GM23248 (cell line): ENCODE measurements around the gene ANXA3. TPM values are rescaled to one million over a fixed set of nuclear protein-coding genes. Genes with fewer than 3 reads are reported as not detected.

ENCODE experiments used
- DNase-seq: peaks from one replicate; pipeline ENCODE4 v3.0.0-alpha.2; 2015
- H2AFZ ChIP-seq: fragments of 200-600 bp; sonication (generic); 2 replicates; pipeline ENCODE4 v1.6.1; 2016; ENCODE audit warnings: antibody characterized with exemption
- H3F3A ChIP-seq: fragments of 200-600 bp; sonication (generic); 2 replicates; pipeline ENCODE4 v1.6.1; 2016; ENCODE audit warnings: mild to moderate bottlenecking, antibody characterized with exemption, mixed run types; ENCODE audit not compliant: insufficient read depth
- H3K27ac ChIP-seq: fragments of 200-600 bp; sonication (generic); 2 replicates; pipeline ENCODE4 v1.5.1; 2016; ENCODE audit warnings: mild to moderate bottlenecking
- H3K27me3 ChIP-seq: fragments of 200-600 bp; sonication (generic); replicated peaks from 2 replicates; pipeline ENCODE4 v1.6.1; 2016; ENCODE audit warnings: mild to moderate bottlenecking; ENCODE audit not compliant: insufficient read depth
- H3K36me3 ChIP-seq: fragments of 200-600 bp; sonication (generic); 2 replicates; pipeline ENCODE4 v1.6.1; 2016; ENCODE audit warnings: low read depth, mild to moderate bottlenecking
- H3K4me1 ChIP-seq: fragments of 200-600 bp; sonication (generic); 2 replicates; pipeline ENCODE4 v1.6.1; 2016; ENCODE audit warnings: mild to moderate bottlenecking; ENCODE audit not compliant: insufficient read depth
- H3K4me2 ChIP-seq: fragments of 200-600 bp; sonication (generic); one replicate; pipeline ENCODE4 v1.6.1; 2016; ENCODE audit warnings: mild to moderate bottlenecking; ENCODE audit not compliant: unreplicated experiment
- H3K4me3 ChIP-seq: fragments of 200-600 bp; sonication (generic); 2 replicates; pipeline ENCODE4 v1.5.1; 2016; ENCODE audit warnings: mild to moderate bottlenecking
- H3K79me2 ChIP-seq: fragments of 200-600 bp; sonication (generic); 2 replicates; pipeline ENCODE4 v1.6.1; 2016; ENCODE audit warnings: mild to moderate bottlenecking; ENCODE audit not compliant: insufficient read depth
- H3K9ac ChIP-seq: fragments of 200-600 bp; sonication (generic); 2 replicates; pipeline ENCODE4 v1.6.1; 2016; ENCODE audit warnings: mild to moderate bottlenecking
- H3K9me2 ChIP-seq: fragments of 200-600 bp; sonication (generic); 2 replicates; pipeline ENCODE4 v1.6.1; 2016; ENCODE audit warnings: mixed run types, mild to moderate bottlenecking, moderate library complexity; ENCODE audit not compliant: insufficient read depth
- H3K9me3 ChIP-seq: fragments of 200-600 bp; sonication (generic); one replicate; pipeline ENCODE4 v1.6.1; 2017; ENCODE audit warnings: low read depth
- H4K20me1 ChIP-seq: fragments of 200-600 bp; sonication (generic); 2 replicates; pipeline ENCODE4 v1.6.0; 2016; ENCODE audit not compliant: insufficient read depth
- EZH2 ChIP-seq: fragments of 200-600 bp; sonication (generic); IDR thresholded peaks from 2 replicates; pipeline ENCODE4 v1.6.1; 2018; ENCODE audit warnings: antibody characterized with exemption, mild to moderate bottlenecking; ENCODE audit not compliant: insufficient read depth, poor library complexity, severe bottlenecking
- EZH2phosphoT487 ChIP-seq: fragments of 200-600 bp; sonication (generic); IDR thresholded peaks from 2 replicates; pipeline ENCODE4 v1.6.1; 2018; ENCODE audit warnings: antibody characterized with exemption, moderate library complexity, mild to moderate bottlenecking, low read depth; ENCODE audit not compliant: insufficient read depth
- WGBS, 2 experiments: methylation state at CpG; one replicate each; pipeline ENCODE4 v1.1.6; 2015 to 2017; ENCODE audit warnings: low lambda C conversion rate in 2 of 2, low coverage in 1 of 2; ENCODE audit errors: missing lambda C conversion rate in 2 of 2; 5-methylcytosine and 5-hydroxymethylcytosine counted together
- in situ Hi-C: fragments of 300-500 bp; cut with MboI; formaldehyde crosslinking; loops from 2 replicates; pipeline ENCODE4 v1.15.0; 2020
- polyA plus RNA-seq: library from polyadenylated mRNA; unstranded; fragments of >200 nt; fragmentation: Nextera tagmentation; extraction: Ambion mirVana; gene quantifications from 2 replicates; pipeline ENCODE4 v1.2.1, GENCODE V29; 2016
- total RNA-seq: library from RNA; depleted of rRNA; stranded (reverse); fragments of >200 nt; shearing (Covaris generic); gene quantifications from 2 replicates; pipeline ENCODE4 v1.2.3, GENCODE V29; 2014

The ANXA3 gene
- total and polyA plus RNA-seq, 2 experiments from 2014 or later: 2.8 to 3.6 TPM

- H3K27ac ChIP-seq: no peak overlapping the region
- peaks cover 38% of the 10 kb centered on the region for H3K4me1 ChIP-seq
- no peak for TF ChIP-seq EZH2
- no peak for TF ChIP-seq EZH2phosphoT487
- H2AFZ ChIP-seq: no peak overlapping the region
- H3K36me3 ChIP-seq: peaks cover 5% of the 10 kb centered on the region; the same call in 1 of the 2 replicates
- no peaks in the 10 kb centered on the region for H3K79me2 ChIP-seq
- H3K9me2 ChIP-seq: no peaks in the 10 kb centered on the region
- in situ Hi-C loops: no loop called here
- no peaks in the 10 kb centered on the region for H3K9me3 ChIP-seq
- H3K9ac ChIP-seq: no peak overlapping the region
- peaks cover 37% of the 10 kb centered on the region for H3F3A ChIP-seq
- WGBS, 2 experiments: 84 to 90% methylated on average over 3 of the region's 3 CpGs
- H4K20me1 ChIP-seq: no peaks in the 10 kb centered on the region
- H3K4me2 ChIP-seq: no peak overlapping the region
- DNase-seq: no peak
- H3K27me3 ChIP-seq: no peaks in the 10 kb centered on the region
- H3K4me3 ChIP-seq: no peak overlapping the region
These were observed 26.0 kb upstream of the ANXA3 start for GRCh38 chr4:78525559-78525958.

DNA sequence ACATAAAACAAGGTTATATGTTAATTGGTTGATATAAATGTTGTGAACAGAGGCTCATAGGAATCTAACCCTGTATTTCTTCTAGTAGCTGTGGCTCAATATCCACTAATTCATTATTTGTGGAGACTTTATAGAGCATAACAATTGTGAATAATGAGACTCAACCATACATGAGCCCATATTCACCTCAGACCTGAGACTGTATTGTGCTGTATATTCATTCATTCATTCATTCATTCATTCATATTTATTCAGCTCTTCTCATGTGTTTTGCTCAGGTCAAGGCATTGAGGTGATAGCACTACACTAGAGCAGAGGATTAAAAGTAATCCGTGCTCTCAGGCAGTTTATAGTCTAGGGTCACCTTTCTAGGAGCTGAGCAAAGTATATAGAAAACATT lies 24.5 kb upstream of the ANXA3 start:
- H3F3A ChIP-seq: peaks cover 27% of the 10 kb centered on the region
- WGBS, 2 experiments: 96 to 98% methylated on average over 1 of the region's 1 CpG
- H4K20me1 ChIP-seq: no peaks in the 10 kb centered on the region
- H2AFZ ChIP-seq: no peak overlapping the region
- no peak overlapping the region for H3K9ac ChIP-seq
- H3K4me2 ChIP-seq: no peak overlapping the region
- in situ Hi-C loops: no loop called here
- no peak overlapping the region for H3K27ac ChIP-seq
- H3K4me1 ChIP-seq: peaks cover 31% of the 10 kb centered on the region
- H3K79me2 ChIP-seq: no peaks in the 10 kb centered on the region
- H3K9me3 ChIP-seq: no peaks in the 10 kb centered on the region
- TF ChIP-seq EZH2phosphoT487 (no peak), EZH2 (no peak)
- H3K36me3 ChIP-seq: 0 out of 2 replicates have a peak, but pooled peaks cover 1% of the 10 kb centered on the region
- no peaks in the 10 kb centered on the region for H3K9me2 ChIP-seq
- H3K27me3 ChIP-seq: no peaks in the 10 kb centered on the region
- DNase-seq: no peak
- no peak overlapping the region for H3K4me3 ChIP-seq

GRCh38 chr4:78527555-78527954 lies 24.0 kb upstream of the ANXA3 start:
- peaks cover 27% of the 10 kb centered on the region for H3F3A ChIP-seq
- no peaks in the 10 kb centered on the region for H3K79me2 ChIP-seq
- no peak overlapping the region for H3K4me3 ChIP-seq
- in situ Hi-C loops: no loop called here
- H3K27ac ChIP-seq: no peak overlapping the region
- H3K4me1 ChIP-seq: peaks cover 31% of the 10 kb centered on the region
- H4K20me1 ChIP-seq: no peaks in the 10 kb centered on the region
- no peak overlapping the region for H3K9ac ChIP-seq
- no peaks in the 10 kb centered on the region for H3K9me3 ChIP-seq
- TF ChIP-seq EZH2phosphoT487: no peak
- TF ChIP-seq EZH2: no peak
- WGBS, 2 experiments: 55 to 61% methylated on average over 4 of the region's 4 CpGs
- H2AFZ ChIP-seq: no peak overlapping the region
- no peaks in the 10 kb centered on the region for H3K36me3 ChIP-seq
- no peaks in the 10 kb centered on the region for H3K9me2 ChIP-seq
- no peak for DNase-seq
- no peak overlapping the region for H3K4me2 ChIP-seq
- no peaks in the 10 kb centered on the region for H3K27me3 ChIP-seq

DNA sequence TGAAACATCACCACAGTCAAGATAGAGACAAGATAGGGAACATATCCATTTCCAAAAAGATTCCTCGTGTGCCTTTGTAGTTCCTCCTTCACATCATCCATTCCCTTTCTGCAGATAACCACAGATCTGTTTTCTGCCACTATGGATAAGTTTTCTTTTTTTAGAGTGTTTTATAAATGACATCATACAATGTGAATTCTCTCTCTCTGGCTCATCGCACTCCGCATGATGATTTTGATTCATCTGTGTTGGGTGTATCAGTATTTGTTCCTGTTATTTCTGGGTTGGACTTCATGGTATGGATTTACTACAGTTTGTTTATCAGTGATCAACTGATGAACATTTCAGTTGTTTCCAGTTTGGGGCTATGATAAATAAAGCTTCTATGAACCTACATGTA lies 23.2 kb upstream of the ANXA3 start:
- H3K4me2 ChIP-seq: peak overlapping the region; percentile 55

More for the DNA sequence above, 23.2 kb upstream of the ANXA3 start:
- peaks cover 27% of the 10 kb centered on the region for H3F3A ChIP-seq
- no peaks in the 10 kb centered on the region for H3K9me3 ChIP-seq
- H4K20me1 ChIP-seq: no peaks in the 10 kb centered on the region
- no peaks in the 10 kb centered on the region for H3K79me2 ChIP-seq
- 8 to 14% methylated on average over 3 of the region's 3 CpGs for WGBS, 2 experiments
- in situ Hi-C loops: no loop called here
- H2AFZ ChIP-seq: no peak overlapping the region
- H3K4me1 ChIP-seq: peaks cover 31% of the 10 kb centered on the region
- no peak for TF ChIP-seq EZH2phosphoT487
- no peak for TF ChIP-seq EZH2
- H3K36me3 ChIP-seq: no peaks in the 10 kb centered on the region
- DNase-seq: peak; percentile 77
- H3K27ac ChIP-seq: peak overlapping the region; percentile 42
- no peaks in the 10 kb centered on the region for H3K27me3 ChIP-seq
- no peaks in the 10 kb centered on the region for H3K9me2 ChIP-seq
- H3K4me3 ChIP-seq: no peak overlapping the region
- no peak overlapping the region for H3K9ac ChIP-seq
